ENCODE results near the gene PSMA8. TPM values are rescaled to one million over a fixed set of nuclear protein-coding genes. Genes with fewer than 3 reads are reported as not detected.

Gene PSMA8
- total RNA-seq, 1 donor from 2014 or later = not detected

DNA sequence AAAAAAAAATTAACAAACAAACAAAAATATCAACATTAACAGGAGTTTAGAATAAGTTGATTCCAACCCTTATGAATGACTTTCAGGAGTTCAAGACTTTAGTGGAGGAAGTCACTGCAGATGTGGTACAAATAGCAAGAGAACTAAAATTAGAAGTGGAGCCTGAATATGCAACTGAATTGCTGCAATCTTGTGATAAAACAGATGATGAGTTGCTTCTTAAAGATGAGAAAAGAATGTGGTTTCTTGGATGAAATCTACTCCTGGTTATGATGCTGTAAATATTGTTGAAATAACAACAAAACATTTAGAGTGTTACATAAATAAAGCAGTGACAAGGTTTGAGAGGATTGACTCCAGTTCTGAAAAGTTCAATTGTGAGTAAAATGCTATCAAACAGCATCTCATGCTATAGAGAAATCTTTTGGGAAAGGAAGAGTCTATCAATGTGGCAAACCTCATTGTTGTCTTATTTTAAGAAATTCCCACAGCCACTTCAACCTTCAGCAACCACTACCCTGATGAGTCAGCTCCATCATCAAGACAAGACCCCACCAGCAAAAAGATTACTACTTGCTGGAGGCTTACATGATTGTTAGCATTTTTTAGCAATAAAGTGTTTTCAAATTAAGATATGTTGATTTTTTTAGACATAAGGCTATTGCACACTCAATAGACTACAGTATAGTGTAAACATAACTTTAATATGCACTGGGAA, 49.9 kb downstream of the PSMA8 start:
- no peaks in the 10 kb centered on the region for H3K4me1 ChIP-seq (ENCODE audit: insufficient read depth, low read length)
- H3K27me3 ChIP-seq (ENCODE audit: insufficient read depth, low read length) = no peaks in the 10 kb centered on the region
- no peak overlapping the region for H3K4me3 ChIP-seq (ENCODE audit: insufficient read depth, low read depth, low read length)
- no peak overlapping the region for H3K4me2 ChIP-seq (ENCODE audit: low read length)
- no peaks in the 10 kb centered on the region for H3K9me3 ChIP-seq (ENCODE audit: insufficient read depth, low read depth, low read length)
- H3K27ac ChIP-seq (ENCODE audit: low read depth, low read length) = no peak overlapping the region
- no peak overlapping the region for H3K9ac ChIP-seq (ENCODE audit: low read length)
- FAIRE-seq (no peak), DNase-seq (ENCODE audit: low read depth) (no peak)
- peaks cover 6% of the 10 kb centered on the region for H3K4me1 Mint-ChIP-seq (ENCODE audit: low read depth, unreplicated experiment)
- H3K79me2 ChIP-seq (ENCODE audit: insufficient read depth, low read length) = no peaks in the 10 kb centered on the region
- H2AFZ ChIP-seq (ENCODE audit: low read depth, low read length) = no peak overlapping the region
- H3K27ac Mint-ChIP-seq (ENCODE audit: unreplicated experiment) = no peak overlapping the region
- TF ChIP-seq, protein P1, sequence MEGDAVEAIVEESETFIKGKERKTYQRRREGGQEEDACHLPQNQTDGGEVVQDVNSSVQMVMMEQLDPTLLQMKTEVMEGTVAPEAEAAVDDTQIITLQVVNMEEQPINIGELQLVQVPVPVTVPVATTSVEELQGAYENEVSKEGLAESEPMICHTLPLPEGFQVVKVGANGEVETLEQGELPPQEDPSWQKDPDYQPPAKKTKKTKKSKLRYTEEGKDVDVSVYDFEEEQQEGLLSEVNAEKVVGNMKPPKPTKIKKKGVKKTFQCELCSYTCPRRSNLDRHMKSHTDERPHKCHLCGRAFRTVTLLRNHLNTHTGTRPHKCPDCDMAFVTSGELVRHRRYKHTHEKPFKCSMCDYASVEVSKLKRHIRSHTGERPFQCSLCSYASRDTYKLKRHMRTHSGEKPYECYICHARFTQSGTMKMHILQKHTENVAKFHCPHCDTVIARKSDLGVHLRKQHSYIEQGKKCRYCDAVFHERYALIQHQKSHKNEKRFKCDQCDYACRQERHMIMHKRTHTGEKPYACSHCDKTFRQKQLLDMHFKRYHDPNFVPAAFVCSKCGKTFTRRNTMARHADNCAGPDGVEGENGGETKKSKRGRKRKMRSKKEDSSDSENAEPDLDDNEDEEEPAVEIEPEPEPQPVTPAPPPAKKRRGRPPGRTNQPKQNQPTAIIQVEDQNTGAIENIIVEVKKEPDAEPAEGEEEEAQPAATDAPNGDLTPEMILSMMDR (IDR thresholded peaks at IDR 0.05; ENCODE audit: insufficient read depth, low read depth, low read length) = no peak
- no peak for TF ChIP-seq EZH2 (IDR thresholded peaks at IDR 0.05; ENCODE audit: insufficient read depth, low read length)
- H3K4me3 Mint-ChIP-seq (ENCODE audit: unreplicated experiment) = no peak overlapping the region
- H3K9me3 Mint-ChIP-seq (ENCODE audit: unreplicated experiment) = peaks cover 4% of the 10 kb centered on the region
- no peaks in the 10 kb centered on the region for H3K36me3 Mint-ChIP-seq (ENCODE audit: low read depth, unreplicated experiment)
- no peaks in the 10 kb centered on the region for H3K36me3 ChIP-seq (ENCODE audit: insufficient read depth, low read length)
- no peaks in the 10 kb centered on the region for H4K20me1 ChIP-seq (ENCODE audit: insufficient read depth, low read length)
- H3K27me3 Mint-ChIP-seq (ENCODE audit: low read depth, unreplicated experiment) = no peaks in the 10 kb centered on the region

GRCh38 chr18:26185267-26185666, 51.6 kb downstream of the PSMA8 start:
- no peak overlapping the region for H3K9ac ChIP-seq (ENCODE audit: low read length)
- no peaks in the 10 kb centered on the region for H3K79me2 ChIP-seq (ENCODE audit: insufficient read depth, low read length)
- H3K4me3 Mint-ChIP-seq (ENCODE audit: unreplicated experiment) = no peak overlapping the region
- no peak overlapping the region for H2AFZ ChIP-seq (ENCODE audit: low read depth, low read length)
- H3K36me3 Mint-ChIP-seq (ENCODE audit: low read depth, unreplicated experiment) = no peaks in the 10 kb centered on the region
- TF ChIP-seq, protein P1 (IDR thresholded peaks at IDR 0.05; ENCODE audit: insufficient read depth, low read depth, low read length) = peak; percentile 4
- no peak for TF ChIP-seq EZH2 (IDR thresholded peaks at IDR 0.05; ENCODE audit: insufficient read depth, low read length)
- peaks cover 4% of the 10 kb centered on the region for H3K9me3 Mint-ChIP-seq (ENCODE audit: unreplicated experiment)
- no peak overlapping the region for H3K4me2 ChIP-seq (ENCODE audit: low read length)
- H3K27ac ChIP-seq (ENCODE audit: low read depth, low read length) = no peak overlapping the region
- no peaks in the 10 kb centered on the region for H3K9me3 ChIP-seq (ENCODE audit: insufficient read depth, low read depth, low read length)
- H3K4me3 ChIP-seq (ENCODE audit: insufficient read depth, low read depth, low read length) = no peak overlapping the region
- H3K4me1 Mint-ChIP-seq (ENCODE audit: low read depth, unreplicated experiment) = peaks cover 6% of the 10 kb centered on the region
- FAIRE-seq (no peak), DNase-seq (ENCODE audit: low read depth) (no peak)
- H3K27ac Mint-ChIP-seq (ENCODE audit: unreplicated experiment) = no peak overlapping the region
- no peaks in the 10 kb centered on the region for H3K36me3 ChIP-seq (ENCODE audit: insufficient read depth, low read length)
- H3K27me3 ChIP-seq (ENCODE audit: insufficient read depth, low read length) = no peaks in the 10 kb centered on the region
- no peaks in the 10 kb centered on the region for H4K20me1 ChIP-seq (ENCODE audit: insufficient read depth, low read length)
- no peaks in the 10 kb centered on the region for H3K4me1 ChIP-seq (ENCODE audit: insufficient read depth, low read length)
- H3K27me3 Mint-ChIP-seq (ENCODE audit: low read depth, unreplicated experiment) = no peaks in the 10 kb centered on the region

DNA sequence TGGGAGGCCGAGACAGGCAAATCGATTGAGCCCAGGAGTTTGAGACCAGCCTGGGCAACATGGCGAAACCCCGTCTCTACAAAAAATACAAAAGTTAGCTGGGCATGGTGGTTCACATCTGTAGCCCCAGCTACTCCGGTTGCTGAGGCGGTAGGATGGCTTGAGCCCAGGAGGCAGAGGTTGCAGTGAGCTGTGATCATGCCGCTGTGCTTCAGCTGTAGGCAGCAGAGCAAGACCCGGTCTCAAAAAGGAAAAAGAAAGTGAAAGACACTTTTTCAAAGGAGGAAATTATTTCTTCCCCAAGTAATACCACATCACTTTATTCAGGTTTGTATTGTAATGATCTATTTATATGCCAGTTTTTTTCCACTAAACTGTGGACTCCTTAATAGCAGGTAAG, 56.8 kb downstream of the PSMA8 start:
- Histone ChIP-seq H3K4me3 (ENCODE audit: insufficient read depth, low read depth, low read length) (no peak overlapping the region), H2AFZ (ENCODE audit: low read depth, low read length) (no peak overlapping the region), H4K20me1 (ENCODE audit: insufficient read depth, low read length) (no peaks in the 10 kb centered on the region), H3K4me1 (ENCODE audit: insufficient read depth, low read length) (no peaks in the 10 kb centered on the region), H3K4me2 (ENCODE audit: low read length) (no peak overlapping the region), H3K9ac (ENCODE audit: low read length) (no peak overlapping the region), H3K9me3 (ENCODE audit: insufficient read depth, low read depth, low read length) (no peaks in the 10 kb centered on the region), H3K79me2 (ENCODE audit: insufficient read depth, low read length) (no peaks in the 10 kb centered on the region), H3K27me3 (ENCODE audit: insufficient read depth, low read length) (no peaks in the 10 kb centered on the region), H3K36me3 (ENCODE audit: insufficient read depth, low read length) (no peaks in the 10 kb centered on the region), H3K27ac (ENCODE audit: low read depth, low read length) (no peak overlapping the region)
- no peaks in the 10 kb centered on the region for H3K4me1 Mint-ChIP-seq (ENCODE audit: low read depth, unreplicated experiment)
- DNase-seq (ENCODE audit: low read depth) = no peak
- no peak overlapping the region for H3K4me3 Mint-ChIP-seq (ENCODE audit: unreplicated experiment)
- no peaks in the 10 kb centered on the region for H3K27me3 Mint-ChIP-seq (ENCODE audit: low read depth, unreplicated experiment)
- no peak for FAIRE-seq
- TF ChIP-seq, protein P1 (IDR thresholded peaks at IDR 0.05; ENCODE audit: insufficient read depth, low read depth, low read length) = no peak
- no peak for TF ChIP-seq EZH2 (IDR thresholded peaks at IDR 0.05; ENCODE audit: insufficient read depth, low read length)
- no peaks in the 10 kb centered on the region for H3K9me3 Mint-ChIP-seq (ENCODE audit: unreplicated experiment)
- H3K36me3 Mint-ChIP-seq (ENCODE audit: low read depth, unreplicated experiment) = no peaks in the 10 kb centered on the region
- no peak overlapping the region for H3K27ac Mint-ChIP-seq (ENCODE audit: unreplicated experiment)
